ENCODE results near the gene RPS15.

GRCh38 chr19:1406774-1407527 is 31.2 kb upstream of the RPS15 start:
- TF ChIP-seq POLR2A (IDR thresholded peaks at IDR 0.05) (no peak), POLR2AphosphoS5 (IDR thresholded peaks at IDR 0.05) (peak in 1 of 3 donors; percentile 60), EP300 (IDR thresholded peaks at IDR 0.05) (no peak)
- TF ChIP-seq, protein P1, sequence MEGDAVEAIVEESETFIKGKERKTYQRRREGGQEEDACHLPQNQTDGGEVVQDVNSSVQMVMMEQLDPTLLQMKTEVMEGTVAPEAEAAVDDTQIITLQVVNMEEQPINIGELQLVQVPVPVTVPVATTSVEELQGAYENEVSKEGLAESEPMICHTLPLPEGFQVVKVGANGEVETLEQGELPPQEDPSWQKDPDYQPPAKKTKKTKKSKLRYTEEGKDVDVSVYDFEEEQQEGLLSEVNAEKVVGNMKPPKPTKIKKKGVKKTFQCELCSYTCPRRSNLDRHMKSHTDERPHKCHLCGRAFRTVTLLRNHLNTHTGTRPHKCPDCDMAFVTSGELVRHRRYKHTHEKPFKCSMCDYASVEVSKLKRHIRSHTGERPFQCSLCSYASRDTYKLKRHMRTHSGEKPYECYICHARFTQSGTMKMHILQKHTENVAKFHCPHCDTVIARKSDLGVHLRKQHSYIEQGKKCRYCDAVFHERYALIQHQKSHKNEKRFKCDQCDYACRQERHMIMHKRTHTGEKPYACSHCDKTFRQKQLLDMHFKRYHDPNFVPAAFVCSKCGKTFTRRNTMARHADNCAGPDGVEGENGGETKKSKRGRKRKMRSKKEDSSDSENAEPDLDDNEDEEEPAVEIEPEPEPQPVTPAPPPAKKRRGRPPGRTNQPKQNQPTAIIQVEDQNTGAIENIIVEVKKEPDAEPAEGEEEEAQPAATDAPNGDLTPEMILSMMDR (IDR thresholded peaks at IDR 0.05): peak in 1 of 2 donors; percentile 28
